Measurements from ENCODE around the gene S1PR2.
A peak's percentile ranks its signal among the peaks of the same experiment; 100 is the strongest.

Gene S1PR2

DNA sequence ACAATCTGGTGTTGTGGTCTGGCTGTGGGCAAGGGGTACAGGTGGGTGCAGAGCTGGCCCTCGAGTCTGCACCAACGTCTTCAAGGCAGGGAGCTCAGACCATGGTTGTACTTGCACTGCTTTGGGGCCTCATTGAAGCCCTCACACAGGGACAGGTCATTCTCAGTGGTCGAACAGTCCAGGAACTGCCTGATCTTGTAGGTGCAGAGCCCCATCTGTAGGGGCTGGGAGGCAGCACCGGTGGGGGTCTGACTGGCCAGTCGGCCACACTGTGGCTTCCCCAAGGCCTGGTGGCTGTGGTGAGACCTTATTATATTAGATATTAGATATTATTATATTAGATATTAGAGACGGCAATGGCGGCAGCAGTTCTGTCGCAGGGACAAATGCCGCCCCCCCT, 14.0 kb downstream of the S1PR2 start:
- Mint-ChIP-seq H3K36me3 (ENCODE audit: low read depth) (peaks cover 4% of the 10 kb centered on the region), H3K9me3 (no peaks in the 10 kb centered on the region), H3K4me3 (no peak overlapping the region), H3K4me1 (peaks cover 24% of the 10 kb centered on the region), H3K27ac (no peak overlapping the region), H3K27me3 (ENCODE audit: low read depth, poor library complexity) (peaks cover 4% of the 10 kb centered on the region)
- TF ChIP-seq, protein P1, sequence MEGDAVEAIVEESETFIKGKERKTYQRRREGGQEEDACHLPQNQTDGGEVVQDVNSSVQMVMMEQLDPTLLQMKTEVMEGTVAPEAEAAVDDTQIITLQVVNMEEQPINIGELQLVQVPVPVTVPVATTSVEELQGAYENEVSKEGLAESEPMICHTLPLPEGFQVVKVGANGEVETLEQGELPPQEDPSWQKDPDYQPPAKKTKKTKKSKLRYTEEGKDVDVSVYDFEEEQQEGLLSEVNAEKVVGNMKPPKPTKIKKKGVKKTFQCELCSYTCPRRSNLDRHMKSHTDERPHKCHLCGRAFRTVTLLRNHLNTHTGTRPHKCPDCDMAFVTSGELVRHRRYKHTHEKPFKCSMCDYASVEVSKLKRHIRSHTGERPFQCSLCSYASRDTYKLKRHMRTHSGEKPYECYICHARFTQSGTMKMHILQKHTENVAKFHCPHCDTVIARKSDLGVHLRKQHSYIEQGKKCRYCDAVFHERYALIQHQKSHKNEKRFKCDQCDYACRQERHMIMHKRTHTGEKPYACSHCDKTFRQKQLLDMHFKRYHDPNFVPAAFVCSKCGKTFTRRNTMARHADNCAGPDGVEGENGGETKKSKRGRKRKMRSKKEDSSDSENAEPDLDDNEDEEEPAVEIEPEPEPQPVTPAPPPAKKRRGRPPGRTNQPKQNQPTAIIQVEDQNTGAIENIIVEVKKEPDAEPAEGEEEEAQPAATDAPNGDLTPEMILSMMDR (IDR thresholded peaks at IDR 0.05) = no peak
- no peak for DNase-seq

DNA sequence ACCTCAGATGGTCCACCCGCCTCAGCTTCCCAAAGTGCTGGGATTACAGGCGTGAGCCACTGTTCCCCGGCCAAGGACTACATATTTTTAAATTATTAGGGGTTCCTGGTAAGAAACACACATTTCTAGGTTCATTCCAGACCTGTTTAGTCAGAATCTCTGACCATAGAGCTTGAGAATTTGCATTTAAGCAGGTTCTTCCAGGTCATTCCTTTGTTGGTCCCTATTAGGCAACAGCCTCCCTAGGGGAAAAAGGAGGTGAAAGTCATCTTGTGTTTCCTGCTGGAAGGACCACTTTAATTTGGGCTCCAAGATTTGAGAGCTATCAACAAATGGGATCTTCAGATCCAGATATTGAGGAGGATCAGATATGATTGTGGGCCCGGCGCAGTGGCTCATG, 16.3 kb downstream of the S1PR2 start:
- Mint-ChIP-seq H3K36me3 (ENCODE audit: low read depth) (peaks cover 3% of the 10 kb centered on the region), H3K27ac (no peak overlapping the region), H3K4me1 (peaks cover 6% of the 10 kb centered on the region), H3K9me3 (no peaks in the 10 kb centered on the region), H3K27me3 (ENCODE audit: low read depth, poor library complexity) (peaks cover 4% of the 10 kb centered on the region), H3K4me3 (no peak overlapping the region)
- TF ChIP-seq, protein P1 (IDR thresholded peaks at IDR 0.05) = no peak
- no peak for DNase-seq

DNA sequence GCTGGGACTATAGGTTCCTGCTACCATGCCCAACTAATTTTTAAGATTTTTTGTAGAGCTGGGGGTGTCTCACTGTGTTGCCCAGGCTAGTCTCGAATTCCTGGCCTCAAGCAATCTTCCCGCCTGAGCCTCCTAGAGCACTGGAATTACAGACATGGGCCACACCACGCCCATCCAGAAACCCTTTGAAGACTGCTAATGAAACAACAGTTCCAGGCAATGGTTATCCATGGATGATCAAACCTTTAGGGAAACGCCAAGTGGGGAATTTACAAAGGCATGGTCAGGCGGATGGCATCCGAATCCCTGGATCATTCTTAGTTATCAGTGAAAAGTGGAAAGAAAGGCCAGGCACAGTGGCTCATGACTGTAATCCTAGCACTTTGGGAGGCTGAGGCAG, 19.4 kb downstream of the S1PR2 start:
- H3K4me1 Mint-ChIP-seq = no peaks in the 10 kb centered on the region
- DNase-seq = no peak
- H3K9me3 Mint-ChIP-seq = peaks cover 4% of the 10 kb centered on the region
- peak overlapping the region; percentile 19 for H3K27ac Mint-ChIP-seq
- H3K27me3 Mint-ChIP-seq (ENCODE audit: low read depth, poor library complexity) = peaks cover 5% of the 10 kb centered on the region
- H3K36me3 Mint-ChIP-seq (ENCODE audit: low read depth) = no peaks in the 10 kb centered on the region
- no peak overlapping the region for H3K4me3 Mint-ChIP-seq
- TF ChIP-seq, protein P1 (IDR thresholded peaks at IDR 0.05) = no peak

DNA sequence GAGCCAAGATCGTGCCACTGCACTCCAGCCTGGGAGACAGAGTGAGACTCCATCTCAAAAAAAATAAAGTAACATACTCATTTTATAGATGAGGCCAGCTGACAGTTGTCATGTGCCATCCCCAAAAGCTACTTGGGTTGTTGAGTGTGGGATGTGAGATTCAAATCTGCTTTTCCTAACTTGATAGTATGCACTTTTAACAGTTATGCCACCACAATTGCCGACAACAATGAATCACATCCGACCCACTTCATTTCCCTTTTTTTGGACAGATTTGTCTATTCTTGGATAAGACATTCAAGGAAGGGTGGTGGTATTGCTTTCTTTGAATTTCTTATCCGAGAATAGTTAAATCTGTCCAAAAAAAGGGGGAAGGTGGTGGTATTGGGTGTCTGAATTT, 20.1 kb downstream of the S1PR2 start:
- Mint-ChIP-seq H3K4me3 (no peak overlapping the region), H3K27ac (no peak overlapping the region), H3K36me3 (ENCODE audit: low read depth) (no peaks in the 10 kb centered on the region), H3K9me3 (peaks cover 4% of the 10 kb centered on the region), H3K27me3 (ENCODE audit: low read depth, poor library complexity) (peaks cover 3% of the 10 kb centered on the region), H3K4me1 (no peaks in the 10 kb centered on the region)
- DNase-seq = no peak
- TF ChIP-seq, protein P1 (IDR thresholded peaks at IDR 0.05) = no peak

DNA sequence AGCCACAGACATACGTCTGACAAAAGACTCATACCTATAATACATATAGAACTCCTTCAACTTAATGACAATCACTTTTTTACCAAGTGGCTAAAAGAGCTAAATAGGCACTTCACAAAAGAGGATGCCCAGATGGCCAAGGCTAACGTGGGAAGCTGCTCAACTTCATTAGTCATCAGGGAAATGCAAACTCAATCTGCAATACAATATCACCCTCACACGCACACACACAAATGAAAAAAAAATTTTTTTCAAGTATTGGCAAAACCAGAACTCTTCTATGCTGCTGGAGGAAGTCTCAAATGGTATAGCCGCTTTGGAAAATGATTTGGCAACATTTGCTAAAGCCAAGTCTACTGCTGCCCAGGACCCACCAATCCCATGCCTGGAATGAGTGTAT, 21.8 kb downstream of the S1PR2 start:
- peaks cover 3% of the 10 kb centered on the region for H3K27me3 Mint-ChIP-seq (ENCODE audit: low read depth, poor library complexity)
- peaks cover 4% of the 10 kb centered on the region for H3K9me3 Mint-ChIP-seq
- H3K27ac Mint-ChIP-seq = no peak overlapping the region
- H3K36me3 Mint-ChIP-seq (ENCODE audit: low read depth) = no peaks in the 10 kb centered on the region
- DNase-seq = no peak
- peaks cover 5% of the 10 kb centered on the region for H3K4me1 Mint-ChIP-seq
- no peak overlapping the region for H3K4me3 Mint-ChIP-seq
- TF ChIP-seq, protein P1 (IDR thresholded peaks at IDR 0.05) = no peak

DNA sequence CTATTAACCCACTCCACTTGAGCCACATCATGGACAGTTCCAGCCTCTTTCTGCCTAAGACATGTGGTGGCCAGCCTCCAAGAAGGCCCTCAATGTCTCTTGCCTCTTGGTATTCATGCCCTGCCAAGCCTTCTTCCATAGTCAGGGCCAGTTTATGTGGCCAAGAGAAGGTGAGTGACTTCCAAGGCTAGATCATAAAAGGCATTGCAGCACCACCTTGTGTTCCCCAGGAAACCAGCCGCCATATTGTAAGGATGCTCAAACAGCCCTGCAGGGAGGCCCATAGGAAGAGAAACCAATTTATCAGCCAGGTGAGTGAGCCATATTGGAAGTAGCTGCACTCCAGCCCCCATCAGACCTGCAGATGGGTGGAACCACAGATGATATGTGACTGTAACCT, 24.1 kb downstream of the S1PR2 start:
- H3K4me3 Mint-ChIP-seq = no peak overlapping the region
- peaks cover 5% of the 10 kb centered on the region for H3K4me1 Mint-ChIP-seq
- H3K27ac Mint-ChIP-seq = peak overlapping the region; percentile 79
- DNase-seq = no peak
- H3K27me3 Mint-ChIP-seq (ENCODE audit: low read depth, poor library complexity) = peaks cover 3% of the 10 kb centered on the region
- no peaks in the 10 kb centered on the region for H3K36me3 Mint-ChIP-seq (ENCODE audit: low read depth)
- TF ChIP-seq, protein P1 (IDR thresholded peaks at IDR 0.05) = no peak
- H3K9me3 Mint-ChIP-seq = peaks cover 4% of the 10 kb centered on the region

Measured in nephron progenitor cell (in vitro differentiated cells).